Coronary artery (tissue), 2 donors: ENCODE measurements around the gene PRR3.

Experiments
- DNase-seq: peaks from one replicate; pipeline ENCODE4 v3.0.0-alpha.2; 2017; ENCODE audit warnings: low spot score
- H3K27ac ChIP-seq, 2 donors: fragments of 200-600 bp; sonication (generic); one replicate each; pipeline ENCODE4 v1.5.1; 2016 to 2019
- H3K4me3 ChIP-seq: fragments of 200-600 bp; sonication (generic); 2 replicates; pipeline ENCODE4 v1.5.1; 2016; ENCODE audit warnings: mild to moderate bottlenecking, moderate library complexity
- TF ChIP-seq, protein P1 (sequence below): fragments of 200-600 bp; sonication (generic); IDR thresholded peaks from one replicate; pipeline ENCODE4 v1.5.1; 2019; ENCODE audit warnings: antibody characterized with exemption

PRR3 gene, protein sequence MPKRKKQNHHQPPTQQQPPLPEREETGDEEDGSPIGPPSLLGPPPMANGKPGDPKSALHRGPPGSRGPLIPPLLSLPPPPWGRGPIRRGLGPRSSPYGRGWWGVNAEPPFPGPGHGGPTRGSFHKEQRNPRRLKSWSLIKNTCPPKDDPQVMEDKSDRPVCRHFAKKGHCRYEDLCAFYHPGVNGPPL

DNA sequence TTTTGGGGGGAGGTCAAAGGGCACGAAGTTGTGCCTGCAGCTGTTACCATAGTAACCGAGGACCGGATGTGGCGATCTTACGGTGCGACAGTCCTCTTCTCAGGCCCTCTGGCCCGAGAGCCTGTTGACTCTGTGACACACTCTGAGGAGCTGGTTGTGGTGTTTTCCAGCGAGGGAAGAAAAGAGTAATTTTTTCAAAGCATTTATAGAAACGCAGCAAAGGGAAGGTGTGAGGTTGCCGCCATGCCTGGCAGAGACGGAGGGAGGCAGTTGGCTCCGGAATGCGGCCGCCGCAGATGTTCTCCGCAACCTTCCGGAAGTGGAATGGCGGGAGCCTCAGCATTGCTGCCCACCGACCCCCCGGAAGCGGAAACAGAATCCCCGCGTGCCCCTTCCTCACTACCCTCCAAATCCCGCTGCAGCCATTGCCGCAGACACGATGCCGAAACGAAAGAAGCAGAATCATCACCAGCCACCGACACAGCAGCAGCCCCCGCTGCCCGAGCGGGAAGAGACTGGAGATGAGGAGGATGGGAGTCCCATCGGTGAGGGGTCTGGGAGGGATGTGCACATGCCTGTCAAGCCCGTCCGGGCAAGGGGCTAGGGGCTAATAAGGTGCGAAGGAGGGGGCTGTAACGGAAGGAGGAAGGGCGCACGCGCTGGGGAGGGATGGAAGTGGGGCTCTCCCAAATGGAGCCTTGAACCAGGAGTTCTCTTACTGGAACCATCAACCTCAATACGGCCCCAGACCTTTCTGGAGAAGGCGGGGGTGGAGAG lies at the start of gene PRR3:
TSS of gene PRR3 (plus strand) at position 390 of the 777 bp plus-strand sequence. CDS start at position 440, 50 bp downstream.
- TF ChIP-seq, protein P1, sequence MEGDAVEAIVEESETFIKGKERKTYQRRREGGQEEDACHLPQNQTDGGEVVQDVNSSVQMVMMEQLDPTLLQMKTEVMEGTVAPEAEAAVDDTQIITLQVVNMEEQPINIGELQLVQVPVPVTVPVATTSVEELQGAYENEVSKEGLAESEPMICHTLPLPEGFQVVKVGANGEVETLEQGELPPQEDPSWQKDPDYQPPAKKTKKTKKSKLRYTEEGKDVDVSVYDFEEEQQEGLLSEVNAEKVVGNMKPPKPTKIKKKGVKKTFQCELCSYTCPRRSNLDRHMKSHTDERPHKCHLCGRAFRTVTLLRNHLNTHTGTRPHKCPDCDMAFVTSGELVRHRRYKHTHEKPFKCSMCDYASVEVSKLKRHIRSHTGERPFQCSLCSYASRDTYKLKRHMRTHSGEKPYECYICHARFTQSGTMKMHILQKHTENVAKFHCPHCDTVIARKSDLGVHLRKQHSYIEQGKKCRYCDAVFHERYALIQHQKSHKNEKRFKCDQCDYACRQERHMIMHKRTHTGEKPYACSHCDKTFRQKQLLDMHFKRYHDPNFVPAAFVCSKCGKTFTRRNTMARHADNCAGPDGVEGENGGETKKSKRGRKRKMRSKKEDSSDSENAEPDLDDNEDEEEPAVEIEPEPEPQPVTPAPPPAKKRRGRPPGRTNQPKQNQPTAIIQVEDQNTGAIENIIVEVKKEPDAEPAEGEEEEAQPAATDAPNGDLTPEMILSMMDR = no peak
- peak; percentile 93 for DNase-seq

DNA sequence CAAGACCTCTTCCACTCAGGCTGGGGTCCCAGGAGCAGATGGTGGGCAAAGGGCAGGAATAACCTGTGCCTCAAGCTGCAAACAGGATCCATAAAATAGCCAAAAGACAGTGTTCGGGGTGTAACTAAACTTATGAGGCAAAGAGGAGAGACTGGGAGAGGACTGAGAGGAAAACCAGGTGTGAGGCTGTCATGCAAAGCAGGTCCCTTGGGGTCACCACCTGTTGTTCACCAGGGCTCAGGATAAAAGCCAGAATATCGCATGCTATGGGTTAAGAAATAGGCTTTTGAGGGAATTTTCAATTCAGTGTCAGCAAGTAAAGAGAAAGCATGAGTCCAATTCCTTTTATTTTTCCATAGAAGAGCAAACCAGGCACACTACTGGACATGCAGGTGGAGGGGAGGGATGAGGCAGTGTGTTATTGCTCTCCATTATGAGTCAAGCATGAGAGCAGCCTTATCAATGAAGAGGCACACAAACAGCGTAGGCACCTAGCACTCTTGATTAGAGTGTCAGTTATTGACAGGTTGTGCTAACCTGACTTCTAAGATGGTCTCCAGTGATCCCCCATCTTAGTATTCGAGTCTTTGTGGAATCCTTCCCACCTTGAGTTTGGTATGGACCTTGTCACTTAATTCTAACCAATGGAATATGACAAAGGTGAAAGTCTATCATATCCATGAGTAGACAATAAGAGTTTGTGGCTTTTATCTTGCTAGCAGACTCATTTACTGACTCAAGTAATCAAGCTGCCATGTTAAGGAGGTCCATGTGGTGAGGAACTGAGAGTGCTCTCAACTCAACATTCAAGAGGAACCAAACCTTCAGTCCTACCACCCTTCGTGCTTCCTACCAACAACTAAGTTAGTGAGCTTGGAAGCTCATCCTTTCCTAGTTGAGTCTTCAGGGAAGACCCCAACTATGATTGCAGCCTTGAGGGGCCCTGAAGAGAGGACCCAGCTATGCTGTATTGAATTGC lies 49.0 kb upstream of the PRR3 start:
- no peak for DNase-seq
- TF ChIP-seq, protein P1 = no peak
- H3K4me3 ChIP-seq = no peak overlapping the region
- no peak overlapping the region for H3K27ac ChIP-seq

More for the DNA sequence above, at the start of gene PRR3:
- peak within 1 kb of the TSS; percentile 96 to 97 for H3K27ac ChIP-seq
- H3K4me3 ChIP-seq = peak within 1 kb of the TSS; percentile 96

DNA sequence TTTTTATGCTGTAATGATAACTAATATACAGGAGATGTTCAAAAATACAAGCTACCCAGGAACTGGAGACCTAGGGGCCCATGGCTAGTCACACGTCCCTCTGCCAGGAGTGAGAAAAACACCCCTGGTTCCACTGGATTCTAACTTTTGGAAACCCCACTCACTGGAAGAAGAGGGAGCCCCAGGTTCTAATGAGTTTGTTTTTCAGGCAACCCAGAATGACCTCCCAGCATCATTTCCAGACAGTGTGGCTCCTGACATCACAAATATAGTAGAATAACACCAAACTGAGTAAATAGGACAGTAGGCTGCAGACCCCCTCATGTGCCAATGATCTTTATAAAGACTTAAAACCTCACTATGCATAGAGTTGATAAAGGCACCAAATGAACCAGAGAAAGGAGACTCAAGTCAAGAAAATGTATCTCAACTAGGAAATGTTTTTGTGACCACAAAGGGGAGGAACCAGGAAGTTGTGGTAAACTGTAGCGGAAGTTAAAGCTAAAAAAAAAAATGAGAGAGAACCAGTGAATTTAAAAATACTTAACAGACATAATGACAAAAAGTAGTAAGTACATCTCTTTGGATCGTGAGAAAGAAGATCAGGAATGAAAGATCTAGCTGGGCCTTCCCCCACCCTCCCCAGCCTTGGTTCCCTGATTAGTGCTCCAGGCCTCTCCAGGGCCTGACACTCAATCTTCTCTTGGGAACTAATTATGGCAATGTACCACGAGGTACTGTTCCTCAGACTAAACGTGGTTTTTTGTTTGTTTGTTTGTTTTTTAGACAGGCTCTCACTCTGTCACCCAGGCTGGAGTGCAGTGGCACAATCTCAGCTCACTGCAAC lies 48.0 kb upstream of the PRR3 start:
- Histone ChIP-seq H3K4me3 (no peak overlapping the region), H3K27ac (peak overlapping the region in 1 of 2 donors; percentile 56)
- no peak for DNase-seq
- TF ChIP-seq, protein P1 = no peak

DNA sequence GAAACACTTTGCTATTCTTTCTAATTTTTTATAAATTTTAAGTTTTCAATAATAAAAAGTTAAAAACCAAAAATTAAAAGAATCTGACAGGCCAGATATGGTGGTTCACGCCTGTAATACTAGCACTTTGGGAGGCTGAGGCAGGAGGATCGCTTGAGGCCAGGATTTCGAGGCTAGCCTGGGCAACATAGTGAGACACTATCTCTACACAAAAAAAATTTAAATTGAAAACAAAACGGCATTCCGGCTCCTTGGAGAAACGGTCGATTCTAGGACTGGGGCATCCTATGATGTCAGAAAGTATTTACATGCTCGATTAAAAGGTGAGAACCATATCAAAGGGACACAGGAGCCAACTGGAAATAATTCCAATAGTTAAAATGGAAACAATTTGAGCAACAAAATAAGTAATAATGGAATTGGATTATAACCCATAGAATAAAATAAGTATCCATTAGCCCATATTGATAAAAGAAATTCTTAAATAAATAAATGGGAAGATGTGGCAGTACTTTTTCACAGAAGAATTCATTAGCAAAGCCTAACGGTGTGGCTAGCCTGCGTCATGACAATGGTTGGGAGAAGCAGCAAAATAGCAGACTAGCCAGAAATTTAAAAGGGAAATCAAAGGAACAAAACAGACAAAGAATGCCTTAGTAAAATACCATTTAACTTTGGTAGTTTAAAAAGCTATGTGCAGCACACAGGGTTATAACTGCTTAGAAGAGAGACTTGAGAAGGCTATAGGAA lies 46.5 kb upstream of the PRR3 start:
- no peak for DNase-seq
- H3K4me3 ChIP-seq = no peak overlapping the region
- TF ChIP-seq, protein P1 = no peak
- H3K27ac ChIP-seq = no peak overlapping the region

DNA sequence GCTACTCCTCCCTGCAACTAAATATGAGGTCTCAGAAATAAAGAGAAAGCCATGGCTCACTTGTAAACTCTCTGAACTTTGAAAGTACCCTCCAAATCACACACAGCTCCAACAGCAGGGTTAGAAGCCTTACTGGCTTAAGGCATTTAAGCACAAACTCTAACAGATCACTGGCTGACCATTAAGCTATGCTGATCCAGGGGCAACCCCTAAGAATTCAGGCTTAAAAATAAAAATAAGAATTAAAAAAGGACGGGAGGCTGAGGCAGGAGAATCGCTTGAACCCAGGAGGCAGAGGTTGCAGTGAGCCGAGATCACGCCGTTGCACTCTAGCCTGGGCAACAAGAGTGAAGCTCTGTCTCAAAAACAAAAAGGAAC lies 45.9 kb upstream of the PRR3 start:
- DNase-seq = no peak
- TF ChIP-seq, protein P1 = no peak
- H3K27ac ChIP-seq = no peak overlapping the region
- no peak overlapping the region for H3K4me3 ChIP-seq

DNA sequence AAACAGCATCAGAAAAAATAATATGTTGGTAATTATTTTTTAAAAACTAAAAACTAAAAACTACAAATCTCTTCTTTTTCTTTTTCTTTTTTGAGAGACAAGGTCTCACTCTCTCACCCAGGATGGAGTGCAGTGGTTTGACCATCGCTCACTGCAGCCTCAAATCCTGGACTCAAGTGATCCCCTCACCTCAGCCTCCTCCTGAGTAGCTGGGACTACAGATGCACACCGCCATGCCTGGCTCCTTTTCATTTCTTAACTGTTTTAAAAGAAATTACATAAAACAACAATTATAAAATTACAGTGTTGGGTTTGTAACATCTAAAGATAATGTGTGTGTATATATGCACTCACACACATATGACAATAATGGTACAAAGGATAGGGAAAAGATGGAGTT lies 43.6 kb upstream of the PRR3 start:
- no peak overlapping the region for H3K27ac ChIP-seq

More for the DNA sequence above, 43.6 kb upstream of the PRR3 start:
- TF ChIP-seq, protein P1 = no peak
- DNase-seq = no peak
- H3K4me3 ChIP-seq = no peak overlapping the region
